Measurements from ENCODE around the gene DDX60. TPM values are rescaled to one million over a fixed set of nuclear protein-coding genes. Genes with fewer than 3 reads are reported as not detected.

DDX60 gene
- total RNA-seq, 2 experiments from 2014 or later = not detected

DNA sequence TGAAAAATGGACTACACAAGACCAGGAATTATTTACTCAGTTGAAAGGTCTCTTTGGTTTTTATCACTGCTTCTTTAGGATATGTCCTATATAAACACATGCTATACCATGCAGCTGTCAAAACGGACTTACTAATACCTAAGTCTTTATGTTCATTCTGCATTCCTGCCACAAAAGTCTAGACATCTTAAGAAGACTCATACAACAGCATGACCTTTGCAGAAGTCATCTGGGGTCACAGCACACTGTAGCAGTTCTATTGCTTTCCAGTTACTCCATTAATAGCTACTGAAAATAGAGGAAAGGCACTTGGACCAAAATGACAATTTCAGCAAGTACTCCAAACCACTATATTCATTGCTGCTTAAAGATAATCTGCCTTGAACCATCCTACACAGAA is 53.2 kb downstream of the DDX60 start:
- H3K27ac ChIP-seq (ENCODE audit: low read depth, low read length, poor library complexity, severe bottlenecking) = no peak overlapping the region
- H3K4me3 ChIP-seq (ENCODE audit: low read depth, low read length, poor library complexity, severe bottlenecking) = no peak overlapping the region
- POLR2A ChIA-PET = no interaction called here
- H2AFZ ChIP-seq (ENCODE audit: low read length) = no peak overlapping the region
- no peak overlapping the region for H3K4me2 ChIP-seq (ENCODE audit: low read length)
- H3K9me2 ChIP-seq (ENCODE audit: insufficient read depth, low read length) = no peaks in the 10 kb centered on the region
- H3K4me1 ChIP-seq (ENCODE audit: insufficient read depth, low read length, poor library complexity, severe bottlenecking) = no peaks in the 10 kb centered on the region
- TF ChIP-seq, protein P1, sequence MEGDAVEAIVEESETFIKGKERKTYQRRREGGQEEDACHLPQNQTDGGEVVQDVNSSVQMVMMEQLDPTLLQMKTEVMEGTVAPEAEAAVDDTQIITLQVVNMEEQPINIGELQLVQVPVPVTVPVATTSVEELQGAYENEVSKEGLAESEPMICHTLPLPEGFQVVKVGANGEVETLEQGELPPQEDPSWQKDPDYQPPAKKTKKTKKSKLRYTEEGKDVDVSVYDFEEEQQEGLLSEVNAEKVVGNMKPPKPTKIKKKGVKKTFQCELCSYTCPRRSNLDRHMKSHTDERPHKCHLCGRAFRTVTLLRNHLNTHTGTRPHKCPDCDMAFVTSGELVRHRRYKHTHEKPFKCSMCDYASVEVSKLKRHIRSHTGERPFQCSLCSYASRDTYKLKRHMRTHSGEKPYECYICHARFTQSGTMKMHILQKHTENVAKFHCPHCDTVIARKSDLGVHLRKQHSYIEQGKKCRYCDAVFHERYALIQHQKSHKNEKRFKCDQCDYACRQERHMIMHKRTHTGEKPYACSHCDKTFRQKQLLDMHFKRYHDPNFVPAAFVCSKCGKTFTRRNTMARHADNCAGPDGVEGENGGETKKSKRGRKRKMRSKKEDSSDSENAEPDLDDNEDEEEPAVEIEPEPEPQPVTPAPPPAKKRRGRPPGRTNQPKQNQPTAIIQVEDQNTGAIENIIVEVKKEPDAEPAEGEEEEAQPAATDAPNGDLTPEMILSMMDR (conservative IDR thresholded peaks at IDR 0.05; ENCODE audit: low read length) = no peak
- TF ChIP-seq EZH2phosphoT487 (IDR thresholded peaks at IDR 0.05; ENCODE audit: borderline replicate concordance, low read depth, low read length) = no peak
- intact Hi-C loops (cut with micrococcal nuclease; ENCODE audit: unreplicated experiment) = no loop called here
- no peaks in the 10 kb centered on the region for H3K36me3 ChIP-seq (ENCODE audit: insufficient read depth, low read length)
- CTCF ChIA-PET (ENCODE audit: unreplicated experiment) = no interaction called here
- no peaks in the 10 kb centered on the region for H3K79me2 ChIP-seq (ENCODE audit: insufficient read depth, low read depth, low read length)
- H4K20me1 ChIP-seq (ENCODE audit: insufficient read depth, low read length) = no peaks in the 10 kb centered on the region
- DNase-seq (ENCODE audit: low spot score) = no peak
- BruUV-seq (replicated peaks) = no TSS peak
- no peaks in the 10 kb centered on the region for H3K9me3 ChIP-seq (ENCODE audit: low read length)

DNA sequence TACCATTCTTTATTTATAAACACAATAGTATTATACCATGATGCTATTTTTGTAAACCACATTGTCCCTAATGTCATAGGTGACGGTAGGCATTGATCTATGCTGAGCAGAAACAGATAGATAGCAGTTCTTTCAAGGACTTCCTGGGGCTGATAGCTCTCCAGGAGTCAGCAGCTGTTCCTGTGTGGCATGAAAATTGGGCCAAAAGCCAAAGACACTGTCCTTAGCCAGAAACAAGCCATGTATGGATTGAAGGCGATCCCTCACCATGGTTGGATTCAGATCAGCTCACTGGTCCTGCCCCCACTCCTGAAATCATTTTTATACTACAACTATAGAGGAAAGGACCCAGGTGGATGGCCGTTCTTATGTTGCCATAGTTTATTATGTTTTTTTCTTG is 53.6 kb downstream of the DDX60 start:
- no peak for DNase-seq (ENCODE audit: low spot score)
- no peak overlapping the region for H3K4me2 ChIP-seq (ENCODE audit: low read length)
- H3K9me3 ChIP-seq (ENCODE audit: low read length) = no peaks in the 10 kb centered on the region
- CTCF ChIA-PET (ENCODE audit: unreplicated experiment) = no interaction called here
- no peak for TF ChIP-seq EZH2phosphoT487 (IDR thresholded peaks at IDR 0.05; ENCODE audit: borderline replicate concordance, low read depth, low read length)
- TF ChIP-seq, protein P1 (conservative IDR thresholded peaks at IDR 0.05; ENCODE audit: low read length) = no peak
- no peak overlapping the region for H3K4me3 ChIP-seq (ENCODE audit: low read depth, low read length, poor library complexity, severe bottlenecking)
- intact Hi-C loops (cut with micrococcal nuclease; ENCODE audit: unreplicated experiment) = no loop called here
- H2AFZ ChIP-seq (ENCODE audit: low read length) = no peak overlapping the region
- no peak overlapping the region for H3K27ac ChIP-seq (ENCODE audit: low read depth, low read length, poor library complexity, severe bottlenecking)
- POLR2A ChIA-PET = no interaction called here
- BruUV-seq (replicated peaks) = no TSS peak
- no peaks in the 10 kb centered on the region for H3K9me2 ChIP-seq (ENCODE audit: insufficient read depth, low read length)
- H3K4me1 ChIP-seq (ENCODE audit: insufficient read depth, low read length, poor library complexity, severe bottlenecking) = no peaks in the 10 kb centered on the region
- H3K79me2 ChIP-seq (ENCODE audit: insufficient read depth, low read depth, low read length) = no peaks in the 10 kb centered on the region
- H3K36me3 ChIP-seq (ENCODE audit: insufficient read depth, low read length) = no peaks in the 10 kb centered on the region
- H4K20me1 ChIP-seq (ENCODE audit: insufficient read depth, low read length) = no peaks in the 10 kb centered on the region

DNA sequence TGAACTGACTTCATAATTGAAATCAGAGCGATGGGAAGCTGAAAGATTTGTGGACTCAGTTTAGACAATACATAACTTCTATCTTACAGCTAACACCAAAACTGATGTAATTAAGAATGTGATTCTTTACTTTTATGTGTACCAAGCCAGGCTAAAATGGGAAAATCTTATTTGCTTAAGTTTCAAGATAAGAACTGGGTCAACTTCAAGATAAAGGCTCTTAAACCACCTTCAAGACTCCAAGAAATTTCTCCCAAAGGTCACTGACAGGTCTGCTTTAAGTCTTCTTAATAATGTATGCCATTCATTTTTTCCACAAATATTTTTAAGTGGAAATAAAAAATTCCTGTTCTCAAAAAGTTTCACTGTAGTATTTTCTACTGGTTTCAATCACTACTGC is 55.5 kb downstream of the DDX60 start:
- H3K36me3 ChIP-seq (ENCODE audit: insufficient read depth, low read length) = no peaks in the 10 kb centered on the region
- no peak overlapping the region for H2AFZ ChIP-seq (ENCODE audit: low read length)
- intact Hi-C loops (cut with micrococcal nuclease; ENCODE audit: unreplicated experiment) = no loop called here
- no peaks in the 10 kb centered on the region for H3K79me2 ChIP-seq (ENCODE audit: insufficient read depth, low read depth, low read length)
- H3K4me1 ChIP-seq (ENCODE audit: insufficient read depth, low read length, poor library complexity, severe bottlenecking) = no peaks in the 10 kb centered on the region
- no peak for DNase-seq (ENCODE audit: low spot score)
- no peak overlapping the region for H3K27ac ChIP-seq (ENCODE audit: low read depth, low read length, poor library complexity, severe bottlenecking)
- no peaks in the 10 kb centered on the region for H3K9me3 ChIP-seq (ENCODE audit: low read length)
- H4K20me1 ChIP-seq (ENCODE audit: insufficient read depth, low read length) = no peaks in the 10 kb centered on the region
- TF ChIP-seq, protein P1 (conservative IDR thresholded peaks at IDR 0.05; ENCODE audit: low read length) = no peak
- no peak for TF ChIP-seq EZH2phosphoT487 (IDR thresholded peaks at IDR 0.05; ENCODE audit: borderline replicate concordance, low read depth, low read length)
- no peak overlapping the region for H3K4me3 ChIP-seq (ENCODE audit: low read depth, low read length, poor library complexity, severe bottlenecking)
- ChIA-PET POLR2A (no interaction called here), CTCF (ENCODE audit: unreplicated experiment) (no interaction called here)
- no TSS peak for BruUV-seq (replicated peaks)
- no peak overlapping the region for H3K4me2 ChIP-seq (ENCODE audit: low read length)
- no peaks in the 10 kb centered on the region for H3K9me2 ChIP-seq (ENCODE audit: insufficient read depth, low read length)
